Brain microvascular endothelial cell (primary cell): Measurements from ENCODE around the gene SLC4A5.

Experiments
- DNase-seq: peaks from one replicate; pipeline ENCODE4 v3.0.0-alpha.2; 2020
- H3K27ac ChIP-seq: fragments of 250-450 bp; sonication (Bioruptor Pico); 2 replicates; pipeline ENCODE4 v1.5.1; 2020; ENCODE audit warnings: mild to moderate bottlenecking, moderate library complexity
- H3K27me3 ChIP-seq: fragments of 250-450 bp; sonication (Bioruptor Pico); replicated peaks from 2 replicates; pipeline ENCODE4 v1.5.1; 2020; ENCODE audit warnings: mild to moderate bottlenecking
- H3K36me3 ChIP-seq: fragments of 250-450 bp; sonication (Bioruptor Pico); replicated peaks from 2 replicates; pipeline ENCODE4 v1.5.1; 2020; ENCODE audit warnings: mild to moderate bottlenecking
- H3K4me3 ChIP-seq: 2 replicates; pipeline ENCODE4 v1.5.1; 2011; ENCODE audit warnings: low read depth, mild to moderate bottlenecking, control low read depth, low read length, moderate library complexity
- in situ Hi-C: cut with HindIII; loops from 2 replicates; pipeline ENCODE4 v1.10.0; 2017; ENCODE audit warnings: low sequenced_read_pairs, low pct_ligation_motif_present
- TF ChIP-seq, protein P1 (sequence below): IDR thresholded peaks from 2 replicates; pipeline ENCODE4 v1.5.1; 2011; ENCODE audit warnings: low read depth, mild to moderate bottlenecking, moderate library complexity, low read length, control low read depth, inconsistent platforms; ENCODE audit errors: missing control alignments

SLC4A5 gene

DNA sequence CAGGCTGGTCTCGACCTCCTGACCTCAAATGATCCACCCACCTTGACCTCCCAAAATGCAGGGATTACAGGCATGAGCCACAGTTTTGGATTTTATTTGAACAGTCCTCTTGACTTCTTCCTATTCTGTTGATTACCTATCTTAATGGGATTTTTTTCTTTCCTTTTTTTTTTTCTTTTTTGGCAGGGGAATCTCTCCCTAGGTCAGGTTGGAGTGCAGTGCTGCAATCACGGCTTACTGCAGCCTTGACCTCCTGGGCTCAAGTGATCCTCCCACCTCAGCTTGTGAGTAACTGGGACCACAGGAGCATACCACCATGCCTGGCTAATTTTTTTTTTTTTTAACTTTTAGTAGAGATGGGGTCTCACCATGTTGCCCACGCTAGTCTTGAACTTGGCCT, 142.0 kb downstream of the SLC4A5 start:
- in situ Hi-C loops, result no loop called here
- no peak overlapping the region for H3K27ac ChIP-seq
- DNase-seq, result no peak
- TF ChIP-seq, protein P1, sequence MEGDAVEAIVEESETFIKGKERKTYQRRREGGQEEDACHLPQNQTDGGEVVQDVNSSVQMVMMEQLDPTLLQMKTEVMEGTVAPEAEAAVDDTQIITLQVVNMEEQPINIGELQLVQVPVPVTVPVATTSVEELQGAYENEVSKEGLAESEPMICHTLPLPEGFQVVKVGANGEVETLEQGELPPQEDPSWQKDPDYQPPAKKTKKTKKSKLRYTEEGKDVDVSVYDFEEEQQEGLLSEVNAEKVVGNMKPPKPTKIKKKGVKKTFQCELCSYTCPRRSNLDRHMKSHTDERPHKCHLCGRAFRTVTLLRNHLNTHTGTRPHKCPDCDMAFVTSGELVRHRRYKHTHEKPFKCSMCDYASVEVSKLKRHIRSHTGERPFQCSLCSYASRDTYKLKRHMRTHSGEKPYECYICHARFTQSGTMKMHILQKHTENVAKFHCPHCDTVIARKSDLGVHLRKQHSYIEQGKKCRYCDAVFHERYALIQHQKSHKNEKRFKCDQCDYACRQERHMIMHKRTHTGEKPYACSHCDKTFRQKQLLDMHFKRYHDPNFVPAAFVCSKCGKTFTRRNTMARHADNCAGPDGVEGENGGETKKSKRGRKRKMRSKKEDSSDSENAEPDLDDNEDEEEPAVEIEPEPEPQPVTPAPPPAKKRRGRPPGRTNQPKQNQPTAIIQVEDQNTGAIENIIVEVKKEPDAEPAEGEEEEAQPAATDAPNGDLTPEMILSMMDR, result no peak
- no peaks in the 10 kb centered on the region for H3K27me3 ChIP-seq
- H3K36me3 ChIP-seq, result peaks cover 13% of the 10 kb centered on the region
- H3K4me3 ChIP-seq, result no peak overlapping the region

GRCh38 chr2:74199871-74200305, 143.3 kb downstream of the SLC4A5 start:
- DNase-seq, result no peak
- peak overlapping the region; percentile 90 for H3K4me3 ChIP-seq
- H3K27ac ChIP-seq, result peak overlapping the region; percentile 96
- TF ChIP-seq, protein P1, result no peak
- in situ Hi-C loops, result no loop called here
- H3K36me3 ChIP-seq, result peaks cover 13% of the 10 kb centered on the region
- H3K27me3 ChIP-seq, result no peaks in the 10 kb centered on the region

DNA sequence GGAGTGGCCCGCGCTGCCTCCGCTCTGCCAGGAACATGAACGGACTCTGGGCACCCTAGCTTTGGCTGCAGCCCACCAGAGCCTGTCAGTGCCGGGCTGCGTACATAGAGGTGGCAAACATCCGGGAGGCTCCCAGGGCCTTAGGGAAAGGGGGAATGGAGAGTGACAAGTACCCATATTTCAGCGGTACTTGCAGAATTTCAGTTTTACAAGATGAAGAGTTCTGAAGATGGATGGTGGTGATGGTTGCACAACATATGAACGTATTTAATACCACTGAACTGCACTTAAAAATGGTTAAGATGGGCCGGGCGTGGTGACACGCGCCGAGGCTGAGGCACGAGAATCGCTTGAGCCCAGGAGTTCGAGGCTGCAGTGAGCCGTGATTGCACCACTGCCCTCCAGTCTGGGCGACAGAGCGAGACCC, 143.9 kb downstream of the SLC4A5 start:
- peak overlapping the region; percentile 96 for H3K27ac ChIP-seq
- H3K4me3 ChIP-seq, result peak overlapping the region; percentile 90
- H3K27me3 ChIP-seq, result no peaks in the 10 kb centered on the region
- TF ChIP-seq, protein P1, result no peak
- in situ Hi-C loops, result no loop called here
- DNase-seq, result peak; percentile 11
- H3K36me3 ChIP-seq, result peaks cover 7% of the 10 kb centered on the region

DNA sequence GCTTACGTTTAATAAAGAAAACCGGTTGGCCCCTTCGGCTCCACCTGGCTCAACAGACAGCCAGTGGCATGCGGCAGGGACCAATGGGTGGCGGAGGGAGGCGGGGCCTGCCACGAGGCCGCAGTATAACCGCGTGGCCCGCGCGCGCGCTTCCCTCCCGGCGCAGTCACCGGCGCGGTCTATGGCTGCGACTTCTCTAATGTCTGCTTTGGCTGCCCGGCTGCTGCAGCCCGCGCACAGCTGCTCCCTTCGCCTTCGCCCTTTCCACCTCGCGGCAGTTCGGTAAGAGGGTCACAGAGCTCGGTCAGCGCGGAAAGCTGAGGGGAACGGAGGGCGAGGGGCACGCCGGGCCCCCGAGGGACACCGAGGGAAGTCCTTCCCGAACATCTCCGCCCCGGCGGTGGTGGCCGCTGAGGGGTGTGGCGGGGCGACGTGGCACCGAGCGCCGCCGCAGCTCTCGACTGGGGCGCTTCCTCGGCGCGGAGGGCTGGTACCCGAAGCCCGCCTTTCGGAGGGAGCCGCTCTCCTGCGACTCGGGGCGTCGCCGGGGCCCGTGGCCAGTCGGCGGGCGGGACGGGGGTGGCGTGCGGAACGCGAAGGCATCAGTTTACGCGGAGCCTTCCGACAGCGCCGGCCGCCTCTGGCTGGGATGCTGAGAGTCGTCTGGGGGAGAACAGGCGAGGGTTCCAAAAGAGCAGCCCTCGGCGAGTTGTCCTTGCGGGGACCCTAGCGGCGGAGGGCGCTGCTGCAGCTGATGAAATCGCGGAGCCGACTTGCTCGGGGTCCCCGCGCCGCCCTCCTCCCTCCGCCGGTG, 144.5 kb downstream of the SLC4A5 start, which contains the start of gene MTHFD2:
TSS of gene MTHFD2 (plus strand) at position 155 of the 814 bp plus-strand sequence. CDS start at position 182, 27 bp downstream.
- Histone ChIP-seq H3K36me3 (peaks cover 4% of the 10 kb centered on the region), H3K27ac (peak within 1 kb of the TSS; percentile 96), H3K27me3 (no peaks in the 10 kb centered on the region), H3K4me3 (peak within 1 kb of the TSS; percentile 90)
- DNase-seq, result peak; percentile 99
- in situ Hi-C loops, result no loop called here
- TF ChIP-seq, protein P1, result peak; percentile 81

DNA sequence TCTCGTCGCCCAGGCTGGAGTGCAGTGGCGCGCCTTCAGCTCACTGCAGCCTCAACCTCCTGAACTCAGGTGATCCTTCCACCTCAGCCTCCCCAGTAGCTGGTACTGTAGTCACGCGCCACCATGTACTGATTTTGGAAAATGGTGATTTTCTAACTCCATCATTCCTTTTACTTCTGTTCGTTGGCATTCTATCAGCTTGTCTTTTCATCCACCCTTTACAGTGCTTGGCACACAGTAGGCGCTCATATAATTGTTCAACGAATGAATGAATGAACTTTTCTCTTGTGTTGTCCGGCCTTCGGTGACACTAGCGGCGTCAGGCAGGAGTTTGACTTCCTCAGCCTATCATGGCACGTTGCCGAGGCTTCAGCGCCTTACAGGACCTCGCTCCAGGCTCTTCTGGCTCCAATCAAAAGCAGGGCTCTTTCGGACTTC, 145.2 kb downstream of the SLC4A5 start:
- H3K36me3 ChIP-seq, result peaks cover 4% of the 10 kb centered on the region
- peak overlapping the region; percentile 39 for H3K4me3 ChIP-seq
- in situ Hi-C loops, result no loop called here
- TF ChIP-seq, protein P1, result no peak
- H3K27me3 ChIP-seq, result no peaks in the 10 kb centered on the region
- DNase-seq, result no peak
- H3K27ac ChIP-seq, result peak overlapping the region; percentile 30
